Glomerular visceral epithelial cell (primary cell): Measurements from ENCODE around the gene UNC45A.
"Not testable (repeated sequence)": the region's sequence is repeated elsewhere in the genome, so short reads cannot be mapped to it uniquely, and the experiment has no call there.

Experiments
- DNase-seq: peaks from one replicate; pipeline ENCODE4 v3.0.0-alpha.2; 2016; ENCODE audit errors: extremely low spot score

UNC45A gene

DNA sequence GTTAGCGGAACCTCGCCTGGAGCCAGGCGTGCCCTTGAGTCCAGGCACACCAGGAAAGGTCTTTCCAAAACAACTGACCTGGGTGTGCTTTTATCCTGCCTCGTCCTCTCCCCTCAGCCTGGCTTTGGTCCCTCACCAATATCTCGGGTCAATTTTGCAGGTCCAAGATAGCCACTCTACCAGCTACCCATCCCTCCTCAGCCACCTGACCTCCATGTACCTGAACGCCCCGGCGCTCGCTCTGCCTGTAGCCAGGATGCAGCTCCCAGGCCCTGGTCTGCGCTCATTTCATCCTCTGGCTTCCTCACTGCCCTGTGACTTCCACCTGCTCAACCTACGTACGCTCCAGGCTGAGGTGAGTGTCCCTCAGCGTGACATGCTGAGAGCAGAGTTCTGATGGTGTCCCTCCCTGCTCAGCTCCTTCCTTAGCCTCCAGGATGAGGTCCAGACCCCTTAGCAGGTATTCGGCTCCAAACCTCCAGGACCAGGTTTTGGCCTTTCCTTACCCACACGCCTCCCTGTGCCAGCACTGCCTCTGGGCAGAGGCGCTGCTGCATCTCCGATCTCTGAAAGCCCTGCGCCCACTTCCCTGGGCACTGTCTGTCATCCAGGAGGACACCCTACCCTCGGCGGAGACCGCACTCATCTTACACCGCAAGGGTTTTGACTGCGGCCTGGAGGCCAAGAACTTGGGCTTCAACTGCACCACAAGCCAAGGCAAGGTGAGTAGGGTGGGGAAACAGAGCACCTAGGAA is 16.9 kb upstream of the UNC45A start:
- no peak for DNase-seq

DNA sequence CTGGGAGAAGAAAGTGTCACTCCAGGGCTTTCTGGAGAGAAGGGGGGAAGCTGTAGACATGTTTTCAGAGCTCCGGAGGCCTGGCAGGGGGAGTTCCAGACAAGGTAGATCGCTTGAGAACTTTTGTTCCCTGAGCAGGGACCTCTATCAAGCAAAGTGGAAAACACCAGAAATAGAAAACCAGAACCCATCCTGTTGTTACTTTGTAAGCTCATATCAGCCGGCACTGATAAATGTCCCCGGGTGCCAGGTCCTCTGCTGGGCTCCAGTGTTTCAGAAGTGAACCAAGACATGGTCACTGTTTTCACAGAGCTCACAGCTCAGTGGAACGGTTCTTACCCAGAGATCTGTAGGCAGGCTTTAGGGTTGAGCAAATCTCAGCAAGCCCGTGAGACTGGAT is 16.2 kb upstream of the UNC45A start:
- DNase-seq: no peak

DNA sequence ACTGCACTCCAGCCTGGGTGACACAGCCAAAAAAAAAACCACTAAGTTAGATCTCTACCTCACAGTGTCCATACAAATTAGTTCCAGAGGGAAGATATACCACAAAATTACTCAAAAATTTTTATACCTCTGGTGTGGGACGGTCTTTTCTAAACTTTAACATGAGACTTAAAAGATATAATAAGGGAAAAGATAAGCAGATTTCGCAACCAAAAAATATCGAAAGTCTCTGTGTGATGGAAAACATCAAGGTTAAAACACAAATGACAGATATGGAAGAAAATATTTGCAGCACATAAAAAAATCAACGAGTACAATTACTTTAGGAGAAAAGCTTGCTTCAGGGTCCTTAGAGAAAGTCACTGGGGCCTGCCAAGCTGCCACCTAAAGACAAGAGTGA is 13.2 kb upstream of the UNC45A start:
- DNase-seq: no peak

DNA sequence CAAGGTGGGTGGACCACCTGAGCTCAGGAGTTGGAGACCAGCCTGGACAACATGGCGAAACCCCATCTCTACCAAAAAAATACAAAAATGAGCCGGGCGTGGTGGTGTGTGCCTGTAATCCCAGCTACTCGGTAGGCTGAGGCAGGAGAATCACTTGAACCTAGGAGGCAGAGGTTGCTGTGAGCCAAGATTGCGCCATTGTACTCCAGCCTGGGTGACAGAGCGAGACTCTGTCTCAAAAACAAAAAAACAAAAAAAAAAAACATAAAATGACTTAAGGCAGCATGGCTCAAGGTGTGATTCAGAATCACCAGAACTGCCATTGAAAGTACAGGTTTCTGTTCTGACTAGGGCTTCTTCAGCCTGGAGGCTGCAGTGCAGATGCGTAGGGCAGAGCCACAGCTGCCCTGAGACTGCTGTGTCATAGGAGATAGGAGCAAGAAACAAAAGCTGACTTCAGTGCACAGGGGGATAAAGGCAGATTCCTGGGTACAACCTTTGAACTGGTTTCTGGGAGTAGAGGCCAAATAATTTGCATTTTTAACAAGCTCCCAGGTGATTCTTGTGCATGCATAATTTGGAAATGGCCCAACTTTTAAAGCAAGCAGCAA is 12.3 kb upstream of the UNC45A start:
- not testable (repeated sequence) for DNase-seq

DNA sequence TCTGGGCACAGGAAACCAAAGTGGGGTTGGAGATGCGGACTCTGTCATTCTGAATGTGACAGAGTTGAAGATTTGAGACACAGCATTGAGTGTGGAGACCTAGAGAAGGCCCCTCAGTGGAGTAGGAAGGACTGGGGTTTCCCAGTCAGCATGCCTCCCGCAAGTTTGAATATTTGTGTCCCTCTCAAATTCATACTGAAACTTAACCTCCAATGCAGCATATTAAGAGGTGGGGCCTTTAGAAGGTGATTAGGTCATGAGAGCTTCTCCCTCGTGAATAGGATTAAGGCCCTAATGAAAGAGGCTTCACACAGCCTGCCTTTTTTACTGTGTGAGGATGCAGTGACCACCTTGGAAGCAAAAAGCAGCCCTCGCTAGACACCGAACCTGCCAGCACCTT is 10.7 kb upstream of the UNC45A start:
- DNase-seq: no peak

DNA sequence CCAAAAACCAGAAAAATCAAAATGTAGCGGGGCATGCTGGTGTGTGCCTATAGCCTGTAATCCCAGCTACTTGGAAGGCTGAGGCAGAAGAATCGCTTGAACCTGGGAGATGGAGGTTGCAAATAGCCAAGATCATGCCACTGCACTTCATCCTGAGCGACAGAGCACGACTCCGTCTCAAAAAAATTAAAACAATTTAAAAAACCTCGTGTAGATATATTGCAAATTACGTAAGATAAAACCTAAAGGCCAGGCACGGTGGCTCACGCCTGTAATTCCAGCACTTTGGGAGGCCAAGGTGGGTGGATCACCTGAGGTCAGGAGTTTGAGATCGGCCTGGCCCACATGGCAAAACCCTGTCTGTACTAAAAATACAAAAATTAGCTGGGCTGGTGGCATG is 8.3 kb upstream of the UNC45A start:
- DNase-seq: not testable (repeated sequence)

DNA sequence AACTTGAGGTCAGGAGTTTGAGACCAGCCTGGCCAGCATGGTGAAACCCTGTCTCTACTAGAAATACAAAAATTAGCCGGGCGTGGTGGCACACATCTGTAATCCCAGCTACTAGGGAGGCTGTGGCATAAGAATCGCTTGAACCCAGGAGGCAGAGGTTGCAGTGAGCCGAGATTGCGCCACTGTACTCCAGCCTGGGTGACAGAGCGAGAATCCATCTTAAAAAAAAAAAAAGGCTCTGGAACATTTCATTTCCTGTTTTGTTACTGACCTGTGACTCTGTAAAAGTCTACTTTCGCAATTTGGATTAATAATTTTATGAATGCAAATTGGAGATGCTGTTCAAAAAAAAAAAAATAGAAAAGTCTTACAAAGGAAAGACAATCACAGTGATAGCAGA is 7.0 kb upstream of the UNC45A start:
- DNase-seq: not testable (repeated sequence)

DNA sequence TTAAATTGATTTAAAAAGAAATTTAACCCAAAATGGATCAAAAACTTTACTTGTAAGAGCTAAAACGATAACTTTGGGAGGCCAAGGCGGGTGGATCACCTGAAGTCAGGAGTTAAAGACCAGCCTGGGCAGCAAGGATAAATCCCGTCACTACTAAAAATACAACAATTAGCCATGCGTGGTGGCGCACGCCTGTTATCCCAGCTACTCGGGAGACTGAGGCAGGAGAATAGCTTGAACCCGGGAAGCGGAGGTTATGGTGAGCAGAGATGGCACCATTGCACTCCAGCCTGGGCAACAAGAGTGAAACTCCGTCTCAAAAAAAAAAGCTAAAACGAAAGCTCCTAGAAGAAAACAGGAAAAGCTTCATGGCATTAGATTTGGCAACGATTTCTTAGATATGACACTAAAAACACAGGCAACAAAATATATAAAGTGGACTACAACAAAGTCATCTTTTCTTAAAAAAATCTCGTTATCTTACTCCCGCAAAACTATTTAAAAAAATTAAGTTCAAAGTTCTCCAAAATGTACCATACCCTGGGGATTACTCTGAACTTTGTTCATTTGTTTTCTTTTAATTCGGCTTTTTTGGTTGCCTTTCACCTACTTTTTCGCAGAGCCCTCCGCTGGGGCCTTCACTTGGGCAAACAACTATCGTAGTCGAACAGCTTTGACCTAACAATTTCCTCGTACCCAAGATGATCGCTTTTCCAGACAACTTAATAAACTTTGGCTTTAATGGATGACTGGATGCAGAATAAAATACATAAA is 5.7 kb upstream of the UNC45A start:
- no peak for DNase-seq

DNA sequence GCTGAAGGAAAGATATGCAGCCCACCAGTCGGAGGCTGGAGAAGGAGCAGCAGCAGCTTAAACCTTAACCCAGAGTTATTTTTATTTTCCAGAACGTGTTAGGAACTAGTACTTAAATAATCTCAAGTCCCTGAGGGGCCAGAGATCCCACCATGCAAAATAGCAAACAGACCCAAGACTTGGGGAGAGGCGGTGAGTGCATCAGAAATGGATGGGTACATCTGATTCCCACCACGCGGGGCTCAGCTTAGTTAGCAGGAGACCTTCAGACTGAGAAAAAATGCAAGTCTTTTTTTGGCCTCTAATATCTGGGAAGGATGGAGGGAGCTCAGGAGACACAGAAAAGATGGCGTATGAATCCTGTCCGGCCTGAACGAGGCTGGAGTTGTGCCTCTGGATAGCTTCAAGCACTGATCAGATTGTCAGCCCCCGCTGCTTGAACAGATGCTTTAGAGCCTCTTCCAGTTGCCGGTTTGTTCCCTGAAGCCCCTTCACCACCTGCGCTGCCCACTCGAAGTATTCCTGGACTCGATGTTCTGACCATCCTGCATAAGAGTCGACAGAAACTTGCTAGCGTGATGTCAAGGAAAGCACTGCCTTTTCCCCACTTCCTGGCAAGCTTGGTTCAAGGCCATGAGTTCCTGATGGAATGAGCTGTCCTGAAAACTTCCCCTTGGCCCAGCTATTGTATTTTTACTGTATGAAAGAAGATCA is 4.1 kb upstream of the UNC45A start:
- no peak for DNase-seq

DNA sequence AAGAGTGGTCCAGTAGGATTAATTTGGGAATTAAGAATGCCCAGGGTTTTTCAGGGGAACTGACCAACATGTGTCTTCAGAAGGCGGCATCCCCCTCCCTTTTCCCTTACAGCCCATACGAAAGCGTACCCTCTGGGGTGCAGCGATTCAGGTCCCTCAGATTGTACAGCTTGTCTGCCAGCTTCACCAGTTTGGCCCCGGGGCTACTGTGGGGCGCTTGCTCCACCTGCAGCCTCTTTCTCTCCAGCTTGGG is 3.6 kb upstream of the UNC45A start:
- DNase-seq: no peak

DNA sequence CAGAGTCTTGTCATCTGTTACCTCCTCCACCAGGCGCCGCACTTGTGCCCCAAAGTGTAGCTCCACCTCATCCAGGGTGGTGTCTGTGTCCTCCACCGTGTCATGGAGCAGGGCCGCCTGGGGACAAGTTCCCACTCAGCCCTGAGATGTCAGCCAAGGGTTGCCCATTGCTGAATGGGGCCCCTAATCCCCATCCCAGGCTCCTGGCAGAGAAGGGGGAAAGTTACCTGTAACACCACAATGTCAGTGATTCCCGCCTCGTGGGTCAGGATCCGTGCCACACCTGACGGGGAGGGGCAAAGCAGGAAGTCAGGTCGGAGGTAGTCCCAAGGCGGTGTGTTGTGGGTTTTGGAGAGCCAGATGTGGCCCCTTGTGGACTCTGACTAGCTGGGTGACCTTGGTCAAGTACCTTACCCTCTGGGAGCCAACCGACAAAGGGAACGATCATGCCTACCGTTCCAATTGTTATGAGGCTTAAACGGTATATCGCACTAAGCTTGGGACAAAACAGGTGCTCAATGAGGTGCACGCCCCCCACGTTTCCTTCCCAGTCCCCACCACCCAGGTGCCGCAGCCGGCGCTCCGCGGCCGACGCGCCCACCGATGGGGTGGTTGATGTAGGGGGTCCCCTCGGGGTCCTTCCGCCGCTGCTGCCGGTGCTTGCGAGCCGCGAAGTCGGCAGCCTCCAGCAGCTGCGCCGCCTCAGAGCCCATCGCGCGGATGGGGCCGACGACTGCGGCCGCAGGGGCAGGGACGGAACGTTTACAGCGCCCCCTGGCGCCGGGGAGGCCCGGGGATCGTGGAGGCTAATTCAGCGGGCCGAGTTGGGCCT is 3.0 kb upstream of the UNC45A start, which contains the start of gene HDDC3:
TSS of gene HDDC3 (minus strand) at position 722 of the 832 bp plus-strand sequence. CDS start at position 713, 9 bp downstream.
- DNase-seq: peak; percentile 86

DNA sequence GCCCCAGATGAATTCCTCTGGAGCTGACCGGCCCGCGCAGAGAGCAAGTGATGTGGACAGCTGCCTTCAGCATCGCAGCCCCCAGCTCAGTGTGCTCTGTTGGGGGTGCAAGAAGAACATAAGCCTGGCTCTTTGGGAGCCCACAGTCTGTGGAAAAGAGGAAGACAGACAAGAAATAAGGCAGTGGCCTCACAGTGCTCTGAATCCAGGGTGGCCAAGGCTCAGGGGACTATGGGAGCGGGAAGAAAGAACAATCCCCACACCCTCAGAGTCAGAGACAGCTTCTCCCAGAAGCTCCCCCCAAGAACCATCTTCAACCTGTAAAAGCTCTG is 2.5 kb upstream of the UNC45A start:
- DNase-seq: no peak

DNA sequence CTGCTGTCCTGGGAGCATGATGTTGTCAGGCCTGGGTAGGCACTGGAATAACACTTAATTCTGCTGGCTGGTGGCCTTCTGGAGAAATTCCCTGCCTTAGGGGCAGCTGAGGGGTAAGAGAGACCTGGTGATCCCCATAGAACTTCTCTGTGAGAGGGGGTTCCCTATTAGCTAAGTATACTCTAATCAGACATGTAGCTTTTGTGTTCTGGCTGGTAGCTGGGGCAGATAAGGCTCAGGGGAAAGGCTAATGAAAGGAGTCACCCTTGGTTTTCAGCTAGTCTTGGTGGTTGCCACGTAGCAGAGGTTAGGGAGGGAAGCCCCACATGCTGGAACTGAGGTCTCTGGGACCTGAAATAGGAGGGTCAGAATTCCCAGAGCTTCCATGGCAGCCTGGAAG is 1.8 kb upstream of the UNC45A start:
- DNase-seq: no peak

DNA sequence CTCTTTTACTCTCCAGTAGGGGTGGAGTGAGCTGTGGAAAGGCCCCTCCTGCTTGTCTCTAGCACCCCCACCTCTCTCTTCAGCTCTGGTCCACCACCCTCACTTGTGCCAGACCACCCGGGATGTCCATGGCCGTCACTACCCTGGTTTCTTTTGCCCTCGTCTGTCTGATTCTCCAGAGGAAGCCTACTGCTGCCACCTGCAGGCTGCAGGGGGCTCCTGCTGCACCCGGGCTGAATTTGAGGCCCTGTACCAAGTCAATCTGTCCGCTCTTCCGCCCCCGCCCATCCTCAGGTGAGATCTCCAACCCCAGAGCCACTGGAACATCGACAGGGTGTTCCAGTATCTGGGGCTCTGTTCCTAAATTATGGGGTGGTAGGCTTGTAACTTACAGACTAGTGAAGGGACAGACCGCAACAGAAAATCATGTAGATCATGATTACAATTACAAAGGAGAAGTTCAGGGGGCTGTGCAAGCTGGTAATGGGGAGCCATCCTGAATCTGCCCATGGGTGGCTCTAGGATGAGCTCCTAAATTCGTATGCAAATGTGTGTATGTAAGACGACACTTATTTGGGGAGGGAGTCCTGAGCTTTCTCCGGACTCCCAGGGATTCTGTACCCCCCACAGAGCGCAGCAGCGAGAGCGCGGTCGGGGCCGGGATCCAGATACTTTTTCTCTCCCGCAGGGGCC is 683 bp upstream of the UNC45A start:
- peak; percentile 83 for DNase-seq

DNA sequence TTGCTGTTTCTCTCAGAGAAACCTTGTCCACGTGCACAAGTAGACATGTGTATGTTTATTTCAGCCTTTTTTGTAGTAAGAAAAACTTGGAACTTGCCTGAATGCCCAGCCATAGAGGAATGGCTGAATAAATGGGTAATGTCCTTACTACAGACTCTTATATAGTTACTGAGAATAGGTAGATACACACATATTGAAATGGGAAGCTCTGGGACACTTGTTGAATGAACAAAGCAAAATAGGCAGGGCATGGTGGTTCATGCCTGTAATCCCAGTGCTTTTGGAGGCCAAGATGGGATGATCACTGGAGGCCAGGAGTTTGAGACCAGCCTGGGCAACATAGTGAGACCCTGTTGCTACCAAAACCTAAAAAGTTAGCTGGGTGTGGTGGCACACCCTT is 1.7 kb downstream of the UNC45A start:
- no peak for DNase-seq

DNA sequence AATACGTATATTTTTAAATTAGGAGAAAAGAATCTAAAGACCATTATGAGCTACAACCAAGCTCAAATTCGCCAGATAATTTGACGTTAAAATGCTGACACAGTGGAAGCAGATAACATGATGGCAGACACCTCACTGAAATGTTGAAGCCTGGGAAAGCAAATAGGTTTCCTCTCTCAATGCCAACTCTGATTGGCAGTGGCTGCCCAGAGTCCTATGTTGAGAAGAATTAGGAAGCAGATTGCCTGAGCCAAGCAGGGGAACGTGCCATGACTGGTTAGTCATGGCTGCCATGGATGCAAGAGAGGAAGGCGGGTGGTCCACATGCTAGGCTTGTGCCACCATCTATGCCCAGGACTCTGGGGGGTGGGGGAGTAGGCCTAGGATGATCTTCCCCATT is 3.2 kb downstream of the UNC45A start:
- DNase-seq: no peak

DNA sequence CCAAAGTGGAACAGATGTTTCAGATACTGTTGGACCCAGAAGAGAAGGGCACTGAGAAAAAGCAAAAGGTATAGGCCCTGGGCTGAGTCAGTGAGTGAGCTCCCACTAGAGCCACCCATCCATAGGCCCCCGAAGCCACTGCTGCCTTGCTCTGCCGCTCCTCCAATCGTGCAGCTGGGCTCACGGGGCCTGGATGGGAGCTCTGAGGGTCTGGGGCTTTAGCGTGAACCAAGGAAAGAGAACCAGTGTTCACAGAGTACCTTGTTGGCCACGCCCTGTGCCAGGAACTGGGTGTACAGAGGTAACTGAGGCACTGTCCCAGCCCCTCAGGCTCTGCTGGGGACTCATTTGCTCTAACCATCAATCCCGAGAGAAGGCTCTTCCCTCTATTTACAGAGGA is 4.7 kb downstream of the UNC45A start:
- no peak for DNase-seq

DNA sequence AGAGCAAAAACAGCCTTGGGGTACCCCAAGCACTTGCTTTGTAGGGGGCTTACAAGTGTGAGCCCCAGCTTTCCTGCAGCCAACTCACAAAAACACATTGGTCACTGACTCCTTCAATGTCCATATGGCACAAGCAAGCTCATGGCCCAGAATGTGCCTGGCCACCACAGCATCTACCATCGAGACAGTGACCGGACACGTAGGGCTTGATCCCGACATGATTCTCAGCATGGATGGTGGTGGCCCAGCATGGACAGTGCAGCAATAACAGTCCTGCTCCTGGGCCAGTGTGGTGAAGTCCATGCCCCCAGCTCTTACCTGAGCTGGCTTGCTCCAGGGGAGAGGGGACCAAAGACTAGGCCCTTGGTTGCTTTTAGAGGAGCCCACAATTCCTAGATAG is 6.0 kb downstream of the UNC45A start:
- no peak for DNase-seq

DNA sequence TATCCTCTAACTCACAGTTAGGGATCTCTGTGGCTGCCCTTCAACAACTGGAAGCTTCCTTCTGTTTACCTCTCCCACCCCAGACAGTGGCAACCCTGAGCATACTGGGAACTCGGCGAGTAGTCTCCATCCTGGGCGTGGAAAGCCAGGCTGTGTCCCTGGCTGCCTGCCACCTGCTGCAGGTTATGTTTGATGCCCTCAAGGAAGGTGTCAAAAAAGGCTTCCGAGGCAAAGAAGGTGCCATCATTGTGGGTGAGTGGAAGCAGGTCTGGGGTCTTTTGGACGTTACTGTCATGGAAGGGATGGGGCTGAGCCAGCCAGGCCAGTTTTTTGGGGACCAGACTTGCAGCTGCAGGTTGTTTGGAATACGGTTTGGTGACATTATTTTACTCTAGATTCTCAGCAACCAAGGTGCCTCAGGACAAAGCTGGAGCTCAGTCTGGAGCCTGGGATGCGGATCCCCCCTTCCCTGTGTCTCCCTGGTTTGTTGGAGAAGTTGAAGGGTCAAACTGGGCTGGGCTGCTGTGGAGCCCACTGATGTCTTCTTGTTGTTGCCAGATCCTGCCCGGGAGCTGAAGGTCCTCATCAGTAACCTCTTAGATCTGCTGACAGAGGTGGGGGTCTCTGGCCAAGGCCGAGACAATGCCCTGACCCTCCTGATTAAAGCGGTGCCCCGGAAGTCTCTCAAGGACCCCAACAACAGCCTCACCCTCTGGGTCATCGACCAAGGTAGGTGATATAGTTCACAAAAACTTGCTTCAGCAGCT is 7.5 kb downstream of the UNC45A start:
- DNase-seq: no peak

DNA sequence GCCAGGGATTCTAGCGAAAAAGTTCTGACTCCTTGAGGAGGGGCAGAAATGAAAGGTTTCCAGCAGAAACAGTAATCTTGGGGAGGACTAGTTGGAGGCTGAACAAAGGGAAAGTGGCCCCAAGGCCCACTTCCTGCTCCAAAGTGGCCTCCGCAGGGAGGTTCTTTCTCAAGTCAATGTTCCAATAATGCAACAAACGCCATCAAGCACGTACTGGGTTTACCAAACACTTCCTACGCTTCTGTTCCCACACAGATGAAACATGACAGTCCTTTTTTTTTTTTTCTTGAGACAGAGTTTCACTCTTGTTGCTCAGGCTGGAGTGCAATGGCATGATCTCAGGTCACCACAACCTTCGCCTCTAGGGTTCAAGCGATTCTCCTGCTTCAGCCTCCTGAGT is 10.0 kb downstream of the UNC45A start:
- no peak for DNase-seq
